ENCODE data around the gene FHL2.

- TF ChIP-seq CTCF (IDR thresholded peaks at IDR 0.05) (no peak), ETV6 (CRISPR knock-in tag; IDR thresholded peaks at IDR 0.05) (no peak), TCF7 (CRISPR knock-in tag; IDR thresholded peaks at IDR 0.05; ENCODE audit: low read depth) (no peak), ZNF232 (CRISPR knock-in tag; IDR thresholded peaks at IDR 0.05) (no peak), USF2 (CRISPR knock-in tag; IDR thresholded peaks at IDR 0.05) (no peak)
These were observed 6.4 kb upstream of the FHL2 start for GRCh38 chr2:105405291-105405690.

Measured in WTC11 (cell line).